GM18505 (cell line): ENCODE data around the gene SNAPC4.
"Not testable (repeated sequence)": the region's sequence is repeated elsewhere in the genome, so short reads cannot be mapped to it uniquely, and the experiment has no call there.

Experiments
- ATAC-seq: cut with Tn5 transposase; IDR thresholded peaks from one replicate; pipeline ENCODE4 v1.9.1; 2021; ENCODE audit not compliant: unreplicated experiment
- POLR2A ChIP-seq: IDR thresholded peaks from 4 replicates; pipeline ENCODE4 v1.6.1; 2011; ENCODE audit warnings: borderline replicate concordance; ENCODE audit not compliant: insufficient read depth, insufficient read length; ENCODE audit errors: extremely low read depth

SNAPC4 gene

DNA sequence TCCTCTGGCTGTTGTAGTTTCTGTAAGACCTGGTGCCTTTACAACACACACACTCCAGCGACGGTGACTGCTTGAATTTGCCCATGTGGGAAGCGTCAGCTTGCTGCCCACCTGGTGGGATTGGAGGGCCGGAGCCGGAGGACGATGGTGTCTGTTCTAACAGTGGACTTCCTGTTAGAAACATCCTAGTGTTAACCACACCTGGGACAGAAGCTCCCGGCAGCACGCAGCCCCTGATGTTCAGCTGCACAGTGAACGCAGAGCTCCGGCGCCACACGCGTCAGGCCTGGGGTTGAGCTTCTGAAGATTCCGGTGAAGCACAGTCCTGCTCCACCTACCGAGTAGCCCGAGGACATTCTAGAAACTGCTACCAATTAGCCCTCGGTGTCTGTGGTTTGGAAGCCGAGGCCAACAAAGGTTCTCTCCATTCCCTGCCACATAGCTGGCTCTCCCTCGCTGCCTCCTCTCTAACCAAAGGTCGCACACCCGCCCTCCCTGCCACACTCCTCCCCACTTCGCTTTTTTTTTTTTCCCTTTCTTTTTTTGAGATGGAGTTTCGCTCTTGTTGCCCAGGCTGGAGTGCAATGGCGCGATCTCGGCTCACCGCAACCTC is 24.9 kb upstream of the SNAPC4 start:
- no peak for TF ChIP-seq POLR2A
- no peak for ATAC-seq

GRCh38 chr9:136423432-136424146 is 23.6 kb upstream of the SNAPC4 start:
- no peak for ATAC-seq
- no peak for TF ChIP-seq POLR2A

- no peak for ATAC-seq
- TF ChIP-seq POLR2A, result no peak
Measured at GRCh38 chr9:136422876-136423275, 22.9 kb upstream of the SNAPC4 start.

GRCh38 chr9:136421791-136422190 is 21.8 kb upstream of the SNAPC4 start:
- no peak for TF ChIP-seq POLR2A
- ATAC-seq, result no peak

GRCh38 chr9:136419092-136419420 is 19.1 kb upstream of the SNAPC4 start:
- TF ChIP-seq POLR2A, result no peak

DNA sequence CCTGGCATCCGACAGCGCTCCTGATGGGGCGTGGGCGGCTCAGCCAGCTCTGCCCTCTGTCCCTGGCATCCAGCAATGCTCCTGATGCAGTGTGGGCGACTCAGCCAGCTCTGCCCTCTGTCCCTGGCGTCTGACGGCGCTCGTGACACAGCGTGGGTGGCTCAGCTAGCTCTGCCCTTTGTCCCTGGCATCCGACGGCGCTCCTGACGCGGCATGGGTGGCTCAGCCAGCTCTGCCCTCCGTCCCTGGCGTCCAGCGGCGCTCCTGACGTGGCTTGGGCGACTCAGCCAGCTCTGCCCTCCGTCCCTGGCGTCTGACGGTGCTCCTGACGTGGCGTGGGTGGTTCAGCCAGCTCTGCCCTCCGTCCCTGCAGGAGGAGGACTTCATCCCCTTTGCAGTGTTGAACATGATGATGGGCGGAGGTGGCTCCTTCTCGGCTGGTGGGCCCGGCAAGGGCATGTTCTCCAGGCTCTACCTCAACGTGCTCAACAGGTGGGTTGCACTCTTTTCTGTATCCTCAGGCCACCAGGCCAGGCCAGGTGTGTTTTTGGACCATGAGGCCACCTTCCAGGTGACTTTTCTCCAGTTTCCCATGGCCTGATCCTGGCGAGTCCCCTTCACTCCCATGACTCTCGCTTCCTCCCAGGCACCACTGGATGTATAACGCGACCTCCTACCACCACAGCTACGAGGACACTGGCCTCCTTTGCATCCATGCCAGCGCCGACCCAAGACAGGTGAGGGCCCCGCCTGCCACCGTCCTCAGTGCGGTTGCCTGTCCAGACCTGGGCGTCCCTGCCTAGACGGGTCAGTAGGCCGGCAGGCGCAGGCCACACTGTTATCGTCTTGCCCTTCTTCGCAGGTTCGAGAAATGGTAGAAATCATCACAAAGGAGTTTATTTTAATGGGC is 18.5 kb upstream of the SNAPC4 start:
- no peak for TF ChIP-seq POLR2A

More at GRCh38 chr9:136419092-136419420, 19.1 kb upstream of the SNAPC4 start:
- ATAC-seq, result no peak

DNA sequence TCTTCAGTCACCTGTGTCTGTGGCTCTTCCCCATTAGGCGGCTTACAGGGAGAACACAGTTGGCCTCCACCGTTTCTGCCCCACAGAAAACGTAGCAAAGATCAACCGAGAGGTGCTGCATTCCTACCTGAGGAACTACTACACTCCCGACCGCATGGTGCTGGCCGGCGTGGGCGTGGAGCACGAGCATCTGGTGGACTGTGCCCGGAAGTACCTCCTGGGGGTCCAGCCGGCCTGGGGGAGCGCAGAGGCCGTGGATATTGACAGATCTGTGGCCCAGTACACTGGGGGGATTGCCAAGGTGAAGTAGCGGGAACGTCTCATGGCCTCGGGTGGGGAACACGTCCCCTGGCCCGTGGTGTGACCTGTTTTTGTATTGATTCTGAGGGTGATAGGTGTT is 16.9 kb upstream of the SNAPC4 start:
- ATAC-seq, result no peak
- TF ChIP-seq POLR2A, result no peak

More for the DNA sequence above, 18.5 kb upstream of the SNAPC4 start:
- no peak for ATAC-seq

GRCh38 chr9:136416427-136416826 is 16.5 kb upstream of the SNAPC4 start:
- TF ChIP-seq POLR2A, result no peak
- no peak for ATAC-seq

GRCh38 chr9:136412962-136413361 is 13.0 kb upstream of the SNAPC4 start:
- no peak for ATAC-seq
- no peak for TF ChIP-seq POLR2A

- no peak for TF ChIP-seq POLR2A
- no peak for ATAC-seq
Measured at GRCh38 chr9:136411378-136411777, 11.4 kb upstream of the SNAPC4 start.

- peak; percentile 72 for ATAC-seq
- peak; percentile 94 for TF ChIP-seq POLR2A
Measured at GRCh38 chr9:136410500-136411287, 10.7 kb upstream of the SNAPC4 start, which contains the start of the genes ENTR1 and PMPCA. Gene ENTR1, minus strand, starts transcription at chr9:136410614. Its CDS starts 217 bp downstream, at chr9:136410397. Gene PMPCA, plus strand, starts transcription at chr9:136410658. Its CDS starts 11 bp downstream, at chr9:136410669.

GRCh38 chr9:136409557-136410455 is 9.8 kb upstream of the SNAPC4 start:
- peak; percentile 10 for ATAC-seq
- TF ChIP-seq POLR2A, result peak; percentile 39

GRCh38 chr9:136407911-136408310 is 7.9 kb upstream of the SNAPC4 start:
- no peak for TF ChIP-seq POLR2A
- ATAC-seq, result no peak

DNA sequence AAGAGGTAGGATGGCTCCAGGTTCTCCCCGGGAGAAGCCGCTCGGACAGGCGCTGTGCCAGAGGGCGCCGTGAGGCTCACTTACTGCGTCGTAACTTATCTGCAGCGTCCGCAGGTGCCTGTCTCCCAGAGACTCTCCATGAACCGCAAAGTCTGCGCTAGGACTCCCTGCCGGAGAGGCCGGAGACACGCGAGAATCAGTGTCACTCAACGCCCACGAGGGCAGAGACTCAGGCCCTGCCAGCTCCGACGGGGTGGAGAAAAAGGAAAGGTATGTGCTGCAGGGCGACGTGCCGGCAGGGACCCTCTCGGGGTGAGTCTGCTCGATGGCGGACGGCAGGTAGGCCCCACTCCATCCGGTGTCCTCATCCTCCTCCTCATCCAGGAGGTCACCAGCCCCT is 7.1 kb upstream of the SNAPC4 start:
- not testable (repeated sequence) for ATAC-seq

DNA sequence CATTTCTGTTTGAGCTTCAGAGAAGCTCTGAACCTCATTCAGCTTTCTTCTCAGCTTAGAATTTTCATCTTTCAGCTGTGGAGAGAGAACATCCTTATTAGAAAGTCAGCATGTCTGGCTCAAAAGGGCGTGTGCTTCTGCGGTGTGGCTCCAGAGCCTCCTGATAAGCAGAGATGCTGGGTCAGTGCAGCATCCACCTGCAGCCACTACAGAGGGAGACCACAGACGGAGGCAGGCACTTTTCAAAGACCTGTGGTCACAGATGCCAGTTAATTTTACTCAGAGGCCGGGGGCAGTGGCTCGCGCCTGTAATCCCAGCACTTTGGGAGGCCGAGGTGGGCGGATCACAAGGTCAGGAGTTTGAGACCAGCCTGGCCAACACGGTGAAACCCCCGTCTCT is 5.9 kb upstream of the SNAPC4 start:
- ATAC-seq, result not testable (repeated sequence)
